Stimulated activated CD8-positive, alpha-beta memory T cell treated with anti-CD3 and anti-CD28 coated beads, Interleukin-7, amount 100 ng/mL, for 48 hours (primary cell): Measurements from ENCODE around the gene CLIC6.

Source experiments
- DNase-seq, 2 donors: peaks; one replicate each; pipeline ENCODE4 v3.0.0-alpha.2; 2020; ENCODE audit warnings: low read depth in 1 of 2; ENCODE audit errors: extremely low read depth in 1 of 2

Gene CLIC6

DNA sequence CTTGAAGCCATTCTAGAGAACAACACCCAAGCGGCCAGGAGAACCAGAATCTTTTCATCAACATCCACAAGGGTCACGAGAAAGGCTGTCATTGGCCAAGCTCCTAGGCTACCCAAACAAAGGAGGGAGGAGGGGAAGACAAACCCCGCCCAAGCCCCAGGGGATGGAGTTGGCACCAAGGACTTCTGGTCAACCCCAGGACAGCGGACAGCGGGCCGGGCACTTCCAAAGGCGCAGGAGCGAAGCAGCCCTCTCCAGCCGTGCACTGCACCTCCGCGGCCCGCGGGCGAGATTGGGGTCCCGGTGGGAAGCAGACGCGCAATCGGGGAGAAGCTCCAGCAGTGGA, at the start of gene CLIC6:
CLIC6 (plus strand) TSS at position 192 of the 346 bp plus-strand sequence. CDS start 395 bp downstream, outside the sequence.
- no peak for DNase-seq

DNA sequence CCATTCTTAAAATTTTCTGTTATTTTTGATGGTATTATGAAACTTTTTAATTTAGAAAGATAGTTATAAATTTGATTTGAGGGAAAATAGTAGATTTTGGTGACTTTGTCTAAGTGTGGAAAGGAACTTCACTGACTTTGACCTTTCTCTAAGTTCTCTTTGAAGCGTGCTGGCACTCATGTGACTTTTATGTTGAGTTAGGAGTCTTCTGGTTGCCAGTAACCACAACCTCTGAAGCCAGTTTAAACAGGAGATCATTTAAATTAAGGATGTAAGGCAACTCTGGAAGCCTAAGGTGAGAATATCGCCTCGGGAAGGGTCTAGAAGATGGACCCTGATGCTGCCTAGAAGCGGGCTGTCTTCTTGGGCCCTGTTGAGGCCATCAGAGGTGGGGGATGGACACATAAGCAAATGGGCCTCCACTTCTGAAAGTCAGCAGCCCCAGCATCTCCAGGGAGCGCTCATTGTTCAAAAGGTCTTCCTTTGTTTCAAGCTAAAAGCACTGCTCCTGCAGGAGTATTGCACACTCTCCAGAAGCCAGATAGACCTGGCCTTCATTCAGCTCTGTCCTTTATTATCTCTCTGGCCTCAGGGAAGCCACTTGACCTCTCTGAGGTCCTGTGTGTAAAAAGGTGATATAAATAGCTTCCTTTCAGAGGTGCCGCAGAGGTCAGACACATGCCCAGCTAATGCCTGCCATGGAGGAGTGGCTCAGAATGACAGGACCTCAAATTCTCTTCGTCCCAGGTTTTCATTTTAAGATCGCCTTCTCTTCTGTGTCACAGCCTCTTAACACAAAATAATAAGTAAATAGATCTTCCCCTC, 48.7 kb upstream of the CLIC6 start:
- no peak for DNase-seq

DNA sequence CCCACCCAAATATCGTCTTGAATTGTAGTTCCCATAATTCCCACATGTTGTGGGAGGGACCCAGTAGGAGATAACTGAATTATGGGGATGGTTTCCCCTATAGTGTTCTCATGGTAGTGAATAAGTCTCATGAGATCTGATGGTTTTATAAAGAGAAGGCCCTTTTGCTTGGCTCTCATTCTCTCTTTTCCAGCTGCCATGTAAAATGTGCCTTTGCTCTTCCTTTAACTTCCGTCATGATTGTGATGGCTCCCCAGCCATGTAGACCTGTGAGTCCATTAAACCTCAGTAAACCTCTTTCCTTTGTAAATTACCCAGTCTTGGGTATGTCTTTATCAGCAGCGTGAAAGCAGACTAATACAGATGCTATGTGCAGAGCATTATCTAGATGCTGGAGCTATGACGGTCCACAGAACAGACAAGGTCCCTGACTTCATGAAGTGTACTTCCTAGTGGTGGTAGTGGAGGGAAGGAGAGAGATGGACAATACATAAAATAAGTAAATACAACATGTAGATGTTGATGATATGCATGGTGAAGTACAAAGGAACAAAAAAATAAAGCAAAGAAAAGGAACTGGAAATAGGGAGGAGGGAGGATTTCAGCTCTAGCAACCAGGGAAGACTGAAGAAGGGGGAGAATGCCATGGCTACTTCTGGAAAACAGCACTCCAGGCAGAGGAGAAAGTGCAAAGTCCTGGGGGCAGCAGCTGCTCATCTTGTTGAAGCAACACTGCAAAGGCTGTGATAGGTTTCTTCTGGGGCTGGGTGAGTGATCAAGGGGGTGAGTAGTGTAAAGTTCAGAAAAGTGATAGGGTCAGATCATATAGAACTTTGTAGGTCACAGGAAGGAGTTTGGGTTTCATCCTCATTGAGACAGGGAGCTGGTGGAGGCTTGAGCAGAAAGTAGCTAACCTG, 47.1 kb upstream of the CLIC6 start:
- DNase-seq, result no peak

DNA sequence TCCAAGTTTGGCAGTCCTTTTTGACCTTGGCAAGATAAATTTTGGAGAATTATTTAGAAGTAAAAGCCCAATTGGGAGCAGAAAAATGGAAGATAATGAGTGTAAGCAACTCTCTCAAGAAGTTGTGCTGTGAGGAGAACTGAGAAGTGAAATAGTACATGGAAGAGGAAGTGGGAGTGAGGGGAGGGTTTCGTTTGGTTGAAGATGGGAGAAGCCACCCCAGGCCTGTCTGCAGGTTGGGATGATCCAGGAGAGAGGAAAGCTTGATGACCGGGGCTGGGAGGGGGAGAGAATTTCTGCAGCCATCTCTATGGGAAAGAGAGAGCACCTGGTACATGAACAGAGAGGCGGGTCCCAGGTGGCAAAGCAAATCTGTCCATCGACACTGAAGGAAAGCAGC, 45.3 kb upstream of the CLIC6 start:
- DNase-seq, result no peak

DNA sequence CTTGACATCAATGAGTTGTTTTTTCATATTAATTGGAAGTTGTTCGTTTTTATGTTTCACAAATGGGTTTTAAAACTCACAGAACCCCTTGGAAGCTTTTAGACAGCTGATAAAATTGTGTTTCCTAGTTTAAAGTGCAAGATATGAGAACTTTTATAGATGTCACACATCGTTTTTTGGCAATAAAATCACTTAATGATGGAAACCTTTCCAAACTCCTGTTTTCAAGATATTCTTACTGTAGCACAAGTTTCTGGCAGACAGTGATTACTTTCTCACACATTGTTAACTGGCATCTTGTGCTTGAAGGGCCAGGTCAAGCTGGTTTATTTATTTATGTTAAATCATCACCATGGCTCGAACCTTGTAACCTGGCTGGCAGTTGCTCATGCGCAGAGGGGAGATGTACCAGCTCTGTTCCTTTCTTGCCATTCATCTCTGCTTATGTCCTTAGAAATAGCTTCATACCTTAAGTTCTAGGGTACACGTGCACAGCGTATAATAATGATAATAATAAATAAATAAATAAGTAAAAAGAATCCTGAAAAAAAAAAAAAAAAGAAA, 43.7 kb upstream of the CLIC6 start:
- no peak for DNase-seq

DNA sequence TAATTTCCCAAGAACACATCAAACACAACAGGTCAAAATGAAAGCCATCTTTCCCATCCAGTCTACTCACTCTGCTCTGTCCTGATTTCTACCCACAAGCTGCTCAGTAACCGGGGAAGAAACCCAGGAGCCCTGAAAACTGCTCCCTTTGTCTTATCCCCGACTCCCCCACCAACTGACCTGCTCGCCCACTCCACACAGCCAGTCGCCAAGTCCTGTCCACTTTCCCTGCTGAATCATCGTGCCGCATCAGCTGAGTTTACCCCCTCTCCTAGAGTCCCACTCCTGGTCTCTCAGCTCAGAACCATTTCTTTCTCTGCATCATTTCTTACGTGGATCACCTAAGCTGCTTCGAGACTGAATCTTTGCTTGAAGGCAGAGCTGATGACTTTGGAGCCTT, 42.7 kb upstream of the CLIC6 start:
- DNase-seq, result no peak

DNA sequence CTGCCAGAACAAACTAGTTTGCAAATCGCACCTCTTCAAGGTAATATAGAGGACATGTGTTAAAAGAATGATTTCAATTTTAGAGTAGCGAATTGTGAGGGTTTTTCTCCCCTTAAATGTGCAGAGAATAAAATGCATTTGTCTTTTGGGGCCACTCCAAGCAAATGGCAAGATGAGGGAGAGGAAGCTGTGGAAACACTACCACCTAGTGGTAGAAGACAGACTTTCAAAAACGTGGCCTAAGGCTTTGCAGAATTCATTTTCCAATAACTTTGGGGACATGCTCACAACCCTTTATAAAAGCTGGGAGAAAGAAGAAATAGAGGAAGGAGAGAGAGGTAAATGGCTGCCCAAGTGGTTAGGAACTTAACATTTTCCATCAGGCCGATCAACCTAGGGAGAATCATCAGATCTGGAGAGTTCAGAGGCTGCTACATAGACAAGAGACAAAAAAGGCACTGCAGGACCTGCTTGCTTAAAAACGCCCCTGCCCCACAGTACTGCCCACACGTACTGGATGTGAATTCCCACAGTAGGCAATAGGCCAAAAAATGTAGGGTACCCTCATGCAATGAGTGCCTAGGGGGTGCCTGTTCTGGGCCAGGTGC, 38.2 kb upstream of the CLIC6 start:
- no peak for DNase-seq

DNA sequence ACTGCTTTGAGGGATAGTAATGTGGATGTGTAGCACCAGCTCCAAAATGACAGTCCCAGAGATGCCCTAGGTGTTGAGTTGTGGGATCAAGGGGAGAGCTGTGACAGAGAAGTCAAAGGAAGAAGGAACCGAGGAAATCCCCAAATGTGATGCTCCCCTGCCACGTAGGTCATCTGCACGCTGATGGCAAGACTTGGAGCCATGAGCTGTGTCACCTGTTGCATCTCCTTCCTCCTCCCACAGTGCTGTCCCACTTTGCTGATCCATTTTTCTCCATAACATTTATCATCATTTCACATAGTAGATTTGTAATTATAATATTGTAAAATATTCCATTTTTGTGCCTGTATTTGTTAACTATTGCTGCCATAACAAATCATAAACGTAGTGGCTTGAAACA, 36.3 kb upstream of the CLIC6 start:
- DNase-seq, result no peak

DNA sequence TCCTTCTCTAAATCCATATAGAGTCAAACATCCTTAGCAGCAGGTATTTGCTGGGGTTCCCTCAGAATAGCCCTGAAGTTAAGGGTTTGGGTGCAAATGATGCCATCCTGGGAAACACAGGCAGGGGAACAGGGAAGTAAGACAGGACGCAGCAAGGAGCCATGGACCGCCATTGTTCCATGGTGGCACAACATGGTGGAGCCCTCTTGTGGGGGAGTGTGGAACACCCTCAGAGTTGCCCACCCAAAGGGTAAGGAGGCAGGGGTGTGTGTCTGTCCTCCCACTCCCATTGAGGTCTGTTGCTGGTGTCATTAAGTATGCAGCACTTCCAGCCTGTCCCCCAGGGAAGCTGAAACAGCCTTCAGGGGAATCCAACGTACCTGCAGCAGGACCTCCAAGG, 33.5 kb upstream of the CLIC6 start:
- DNase-seq, result no peak

DNA sequence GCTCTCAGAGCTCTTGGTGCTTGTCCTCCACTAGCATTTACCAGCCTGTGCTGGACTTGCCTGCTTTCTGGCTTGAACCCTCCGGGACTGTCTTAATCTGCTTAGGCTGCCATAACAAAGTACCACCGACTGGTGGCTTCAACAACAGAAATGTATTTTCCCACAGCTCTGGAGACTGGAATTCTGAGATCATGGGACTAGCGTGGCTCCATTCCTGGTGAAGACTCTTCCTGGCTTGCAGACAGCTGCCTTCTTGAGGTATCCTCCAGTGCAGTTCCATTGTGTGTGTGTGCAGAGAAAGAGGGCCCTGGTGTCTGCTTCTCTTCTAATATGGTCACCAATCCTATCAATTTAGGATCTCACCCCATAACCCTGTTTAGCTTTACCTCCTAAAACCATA, 31.8 kb upstream of the CLIC6 start:
- DNase-seq, result no peak

DNA sequence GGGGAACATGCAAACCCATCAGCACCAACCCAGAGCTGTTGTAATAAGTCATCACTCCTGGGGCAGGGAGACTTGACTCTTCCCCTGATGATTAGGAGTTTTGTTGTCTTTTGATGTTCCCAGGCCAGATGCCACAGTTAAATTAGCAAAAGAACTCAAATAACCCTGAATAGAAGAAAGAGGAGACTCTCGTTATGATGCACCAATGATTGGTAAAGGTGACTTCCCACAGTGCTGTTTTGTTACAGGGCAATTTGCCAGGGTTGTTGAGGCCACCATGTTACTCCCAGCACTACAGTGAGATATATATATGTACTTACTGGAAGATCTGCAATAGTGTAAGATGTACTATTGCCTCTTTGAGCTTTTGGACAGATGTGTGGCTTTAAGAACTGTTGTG, 29.5 kb upstream of the CLIC6 start:
- DNase-seq, result no peak

DNA sequence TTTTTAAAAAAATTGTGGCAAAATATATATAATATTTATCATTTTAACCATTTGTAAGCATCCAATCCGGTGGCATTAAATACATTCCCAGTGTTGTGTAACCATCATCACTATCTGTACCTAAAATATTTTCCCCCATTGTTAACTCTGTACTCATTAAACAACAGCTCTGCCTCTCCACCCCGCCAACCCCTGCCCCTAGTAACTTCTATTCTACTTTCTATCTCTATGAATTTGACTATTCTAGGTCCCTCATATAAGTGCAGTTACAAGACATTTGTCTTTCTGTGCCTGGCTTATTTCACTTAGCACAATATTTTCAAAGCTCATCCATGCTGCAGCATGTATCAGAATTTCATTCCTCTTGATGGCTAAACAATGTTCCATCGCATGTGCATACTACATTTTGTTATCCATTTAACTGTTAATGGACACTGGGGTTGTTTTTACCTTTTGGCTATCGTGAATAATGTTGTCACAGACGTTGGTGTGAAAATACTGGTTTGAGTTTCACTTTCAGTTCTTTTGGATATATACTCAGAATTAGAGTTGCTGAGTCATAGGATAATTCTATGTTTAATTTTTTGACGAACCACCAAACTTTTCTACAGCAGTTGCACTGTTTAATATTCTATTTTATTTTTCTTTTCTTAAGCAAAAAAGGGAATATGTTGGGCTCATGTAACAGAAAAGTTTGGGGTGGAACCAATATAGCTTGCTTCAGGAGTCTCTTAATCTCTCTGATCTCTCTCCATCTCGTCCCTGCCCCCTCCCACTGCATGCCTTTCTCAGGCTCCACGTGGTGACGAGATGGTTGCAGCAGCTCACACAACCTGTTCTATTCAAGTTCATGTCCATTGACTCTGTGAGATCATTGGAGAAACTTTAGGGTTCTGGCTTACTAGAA, 28.7 kb upstream of the CLIC6 start:
- DNase-seq, result peak in 1 of 2 donors; percentile 14

DNA sequence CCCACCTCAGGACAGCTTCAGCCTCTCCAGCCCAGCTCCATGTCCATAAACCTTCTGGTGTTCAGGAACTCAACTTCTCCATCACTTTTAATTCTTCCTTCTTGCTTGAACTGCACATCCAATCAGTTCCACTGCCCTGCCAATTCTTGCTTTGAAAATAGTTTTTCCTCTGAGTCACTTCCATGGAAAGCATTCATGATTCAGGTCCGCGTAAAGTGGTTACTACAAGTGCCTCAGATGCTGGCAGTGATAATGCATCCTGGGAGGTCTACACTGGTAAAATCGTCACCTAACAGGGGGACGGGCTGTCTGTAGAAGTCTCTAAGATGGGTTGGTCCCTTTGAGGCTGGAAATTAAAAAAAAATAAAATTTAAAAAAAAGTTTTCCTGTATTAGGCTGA, 27.9 kb upstream of the CLIC6 start:
- peak in 1 of 2 donors; percentile 15 for DNase-seq

DNA sequence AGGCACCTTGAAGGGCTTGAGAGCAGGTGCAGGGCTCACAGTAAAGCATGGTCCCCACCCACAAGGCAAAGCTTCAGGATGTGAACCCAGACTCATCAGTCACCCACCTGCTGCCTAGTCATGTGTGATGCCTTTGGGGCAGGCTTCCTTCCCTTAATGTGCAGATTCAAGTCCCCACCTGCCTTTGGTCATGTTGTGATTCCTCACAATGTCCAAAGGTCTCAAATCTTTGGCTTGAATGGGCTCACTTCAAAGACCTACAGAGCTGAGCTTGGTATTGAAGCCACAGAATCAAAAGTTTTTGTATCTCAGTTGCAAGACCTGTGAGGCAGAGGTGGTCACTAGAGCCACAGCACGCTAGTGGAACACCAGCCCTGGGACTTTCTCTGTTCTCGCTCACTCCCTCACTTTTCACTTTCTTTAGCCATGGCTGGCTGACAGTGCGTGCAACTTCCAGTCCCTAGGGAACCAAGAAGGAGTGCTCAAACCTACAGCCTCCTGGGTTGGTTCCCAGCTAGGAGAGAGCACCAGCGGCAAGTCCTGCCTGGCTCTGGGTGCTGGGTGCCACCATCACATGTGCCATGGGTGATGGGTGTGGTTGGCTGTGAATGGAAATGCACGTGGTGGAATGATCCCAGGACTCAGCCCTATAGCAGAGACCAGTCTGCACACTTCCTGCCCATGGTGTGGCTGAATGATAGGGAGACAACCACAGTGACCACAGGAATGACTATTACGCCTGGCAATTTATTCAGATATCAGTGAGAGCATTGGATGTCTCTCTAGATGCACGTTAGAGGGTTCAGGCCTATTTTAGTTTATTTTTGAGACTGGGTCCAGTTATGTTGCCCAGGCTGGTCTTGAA, 26.4 kb upstream of the CLIC6 start:
- peak in 1 of 2 donors; percentile 11 for DNase-seq

DNA sequence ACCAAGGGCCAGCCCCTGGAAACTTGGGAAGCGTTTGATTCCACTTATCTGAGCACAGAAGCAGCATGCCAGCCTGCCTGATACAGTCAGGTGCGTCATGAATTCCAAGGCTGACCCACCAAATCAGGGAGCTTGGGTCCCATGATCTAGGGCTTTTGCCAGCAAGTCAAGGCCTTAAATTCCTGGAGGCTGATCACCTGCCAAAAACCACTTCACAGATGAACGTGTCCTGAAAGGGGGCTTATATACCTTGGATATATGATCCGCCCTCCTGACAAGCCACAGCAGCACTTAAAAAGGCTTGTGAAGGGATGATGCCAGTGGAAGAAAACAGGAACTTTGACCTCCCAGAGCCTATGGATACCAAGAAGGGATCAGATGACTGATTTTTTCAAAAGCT, 24.0 kb upstream of the CLIC6 start:
- DNase-seq, result no peak

DNA sequence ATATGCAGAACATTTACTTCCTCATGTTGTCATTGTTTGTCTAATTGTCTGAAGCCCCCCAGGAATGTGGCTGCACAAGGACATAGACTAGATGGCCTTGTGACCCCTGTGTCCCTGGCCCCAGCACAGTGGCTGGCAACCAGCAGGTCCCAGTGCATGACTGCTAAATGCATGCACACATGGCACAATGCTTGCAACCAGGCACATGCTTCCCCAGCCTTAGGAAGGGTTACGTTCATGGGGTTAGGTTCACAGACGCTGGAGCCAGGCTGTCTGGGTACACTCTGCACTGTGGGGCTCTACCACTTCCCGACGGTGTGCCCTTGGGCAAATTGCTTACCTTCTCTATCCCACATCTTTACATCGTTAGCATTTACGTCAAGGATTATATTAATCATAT, 21.2 kb upstream of the CLIC6 start:
- DNase-seq, result no peak

DNA sequence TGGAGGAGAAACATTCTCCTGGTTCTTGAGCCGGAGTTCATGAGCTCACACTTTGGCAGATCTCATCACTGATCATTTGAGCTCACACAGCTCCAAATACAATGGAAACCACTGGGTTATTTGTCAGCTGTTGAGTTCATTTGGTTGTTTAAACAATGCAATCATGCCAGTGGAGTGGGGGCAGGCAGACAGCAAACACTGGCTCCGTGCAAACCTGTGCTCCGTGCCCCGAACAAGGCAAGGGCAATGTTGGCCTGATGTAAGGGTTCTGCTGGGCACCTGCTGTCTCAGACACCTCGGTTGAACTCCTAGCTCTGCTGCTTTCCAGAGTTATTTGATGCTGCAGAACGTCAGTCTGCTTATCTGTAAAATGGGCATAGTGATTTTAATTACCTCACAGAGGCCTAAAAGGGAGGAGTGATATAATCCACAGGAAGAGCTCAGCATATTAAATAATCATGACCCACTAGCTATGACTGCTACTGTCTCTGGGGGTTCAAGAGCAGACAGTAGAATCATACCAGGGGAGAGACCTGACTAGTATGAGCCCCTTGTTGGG, 20.0 kb upstream of the CLIC6 start:
- DNase-seq, result no peak

DNA sequence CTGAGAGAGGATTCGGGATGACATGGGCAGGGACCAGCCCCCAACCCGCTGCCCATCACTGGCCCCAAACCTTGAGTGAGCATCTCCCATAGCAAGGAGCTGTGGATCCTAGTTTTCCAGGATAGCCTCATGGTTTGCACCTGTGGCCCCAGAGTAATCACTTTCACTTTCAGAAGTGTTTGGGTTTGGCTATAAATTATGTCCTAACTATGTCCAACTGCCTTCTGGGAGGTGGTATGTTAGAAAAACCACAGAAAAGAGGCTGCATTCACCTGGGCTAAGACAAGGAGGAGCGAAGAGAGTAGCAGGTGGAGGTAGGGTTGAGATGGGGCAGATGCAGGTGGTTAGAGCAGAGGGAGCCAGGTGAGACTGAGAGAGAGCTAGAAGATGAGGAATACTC, 19.4 kb upstream of the CLIC6 start:
- no peak for DNase-seq

DNA sequence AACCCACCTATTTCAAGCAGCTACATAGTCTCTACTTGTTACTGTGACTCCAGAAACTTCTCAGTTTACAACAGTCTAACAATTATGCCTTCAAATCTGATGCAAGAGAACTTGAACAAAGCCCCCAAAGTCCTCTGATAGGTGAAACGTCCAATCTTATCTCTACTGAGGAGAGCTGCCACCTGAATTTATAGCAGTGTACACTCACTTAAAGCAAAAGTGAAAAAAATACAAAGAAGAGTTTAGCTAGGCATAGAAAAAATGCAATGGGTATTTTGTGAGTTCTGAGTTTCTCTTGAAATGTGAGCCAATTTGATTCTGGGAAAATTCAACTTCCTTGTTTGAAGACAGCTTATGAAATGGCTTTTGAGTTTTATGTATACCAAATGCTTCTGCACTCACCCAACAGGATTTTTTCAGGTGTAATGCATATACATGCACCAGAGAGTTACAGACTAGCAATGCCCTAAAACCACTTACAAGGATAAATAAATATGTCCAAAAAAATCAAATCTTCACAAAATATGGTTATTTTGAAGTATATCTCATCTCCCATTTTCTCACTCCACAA, 17.8 kb upstream of the CLIC6 start:
- no peak for DNase-seq
